PFSK-1 (cell line): ENCODE data around the gene CLIP3.

Source experiments
- POLR2AphosphoS5 ChIP-seq: IDR thresholded peaks from 2 replicates; pipeline ENCODE4 v1.6.1; 2012; ENCODE audit warnings: low read depth, mild to moderate bottlenecking, control low read depth, low read length, moderate library complexity
- REST ChIP-seq, 2 experiments: IDR thresholded peaks; 2 replicates each; pipeline versions ENCODE4 v1.6.1 to v1.8.0; 2011 to 2012; ENCODE audit warnings: low read depth in 2 of 2, low read length in 2 of 2, control low read depth in 1 of 2, inconsistent platforms in 1 of 2, mild to moderate bottlenecking in 1 of 2, moderate library complexity in 1 of 2; ENCODE audit not compliant: insufficient read depth in 1 of 2
- SIN3A ChIP-seq: IDR thresholded peaks from 2 replicates; pipeline ENCODE4 v1.6.1; 2012; ENCODE audit warnings: mild to moderate bottlenecking, low read length, moderate library complexity, borderline replicate concordance; ENCODE audit not compliant: insufficient read depth
- TAF1 ChIP-seq: IDR thresholded peaks from 2 replicates; pipeline ENCODE4 v1.6.1; 2012; ENCODE audit warnings: low read length, control low read depth, borderline replicate concordance; ENCODE audit not compliant: insufficient read depth

- TF ChIP-seq TAF1 (no peak), REST (IDR thresholded peaks at IDR 0.05; ENCODE audit: insufficient read depth in 1 of 2, low read depth in 2 of 2, low read length in 2 of 2) (no peak), SIN3A (no peak), POLR2AphosphoS5 (no peak)
Observed at GRCh38 chr19:36043952-36044351, 11.3 kb upstream of the CLIP3 start.
